GM19467 (cell line): ENCODE results near the gene TMEM181.
"Not testable (repeated sequence)": the region's sequence is repeated elsewhere in the genome, so short reads cannot be mapped to it uniquely, and the experiment has no call there.

ENCODE experiments used
- ATAC-seq: cut with Tn5 transposase; IDR thresholded peaks from one replicate; pipeline ENCODE4 v1.9.1; 2021; ENCODE audit warnings: mild to moderate bottlenecking, moderate library complexity; ENCODE audit not compliant: unreplicated experiment

Gene TMEM181

DNA sequence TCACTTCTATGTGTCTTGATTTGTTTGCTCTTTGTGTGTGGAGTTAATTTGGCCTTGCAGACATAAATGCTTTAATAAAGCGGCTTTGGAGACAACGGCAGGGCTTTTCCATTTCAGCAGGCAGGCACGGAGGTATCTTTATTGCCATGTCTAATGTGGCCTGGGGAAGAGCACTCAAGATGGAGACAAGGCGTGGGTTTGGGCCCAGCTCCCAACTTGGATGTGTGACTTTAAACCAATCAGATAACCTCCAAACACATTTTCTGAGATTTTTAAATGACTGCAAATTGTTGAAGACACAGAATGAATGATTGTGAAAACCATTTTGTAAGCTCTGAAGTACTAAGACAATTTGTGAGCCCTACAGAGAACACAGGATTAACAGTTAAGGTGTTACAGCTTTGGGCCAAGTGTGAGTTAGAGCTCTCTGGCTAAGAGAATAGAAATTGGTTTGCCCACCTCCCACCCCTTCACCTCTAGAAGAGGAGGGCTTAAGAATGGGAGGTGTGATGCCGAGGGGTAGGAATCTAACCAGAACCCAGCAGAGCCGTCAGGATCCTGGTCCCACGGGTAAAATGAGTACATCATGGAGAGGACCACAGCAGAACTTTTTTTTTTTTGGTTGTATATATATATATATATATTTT is 75.7 kb downstream of the TMEM181 start:
- ATAC-seq, result no peak

- ATAC-seq, result no peak
Measured at GRCh38 chr6:158636778-158637177, 76.9 kb downstream of the TMEM181 start.

DNA sequence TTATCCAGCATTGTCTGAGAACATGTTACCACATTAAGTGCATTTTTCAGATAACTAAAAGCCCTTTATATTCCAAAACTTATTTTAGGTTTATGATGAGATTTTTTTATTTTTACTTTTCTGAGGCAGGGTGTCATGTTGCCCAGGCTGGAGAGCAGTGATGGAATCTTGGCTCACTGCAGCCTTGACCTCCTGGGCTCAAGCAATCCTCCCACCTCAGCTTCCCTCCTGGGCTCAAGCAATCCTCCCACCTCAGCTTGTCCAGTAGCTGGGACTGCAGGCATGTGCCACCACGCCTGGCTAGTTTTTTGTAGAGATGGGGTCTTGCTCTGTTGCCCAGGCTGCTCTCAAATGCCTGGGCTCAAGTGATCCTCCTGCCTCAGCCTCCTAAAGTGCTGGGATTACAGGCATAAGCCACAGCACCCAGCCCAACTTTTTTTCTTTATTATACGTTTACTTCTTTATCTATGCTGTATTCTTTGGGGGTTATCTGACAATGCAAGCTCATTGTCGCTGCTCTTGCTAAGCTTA is 78.5 kb downstream of the TMEM181 start:
- ATAC-seq, result no peak

DNA sequence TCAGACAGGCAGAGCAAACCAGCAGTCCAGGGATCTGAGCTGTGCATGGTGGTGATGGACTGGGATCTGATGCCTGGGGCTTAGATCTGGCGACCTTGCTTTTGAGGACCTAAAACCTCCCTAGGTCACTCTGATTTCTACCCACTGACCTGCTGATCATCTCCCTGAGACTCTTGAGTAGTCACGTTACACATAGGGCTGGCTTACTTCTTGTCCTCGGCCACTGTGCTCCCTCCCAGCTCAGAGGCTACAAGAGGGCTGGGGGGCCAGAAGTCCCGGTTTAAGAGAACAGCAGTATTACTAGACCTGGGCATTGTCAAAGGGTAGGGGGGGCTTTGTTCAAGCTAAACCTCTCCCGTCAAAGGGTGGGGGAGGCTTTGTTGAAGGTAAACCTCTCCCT is 79.2 kb downstream of the TMEM181 start:
- ATAC-seq, result no peak

GRCh38 chr6:158640519-158640918 is 80.6 kb downstream of the TMEM181 start:
- no peak for ATAC-seq

DNA sequence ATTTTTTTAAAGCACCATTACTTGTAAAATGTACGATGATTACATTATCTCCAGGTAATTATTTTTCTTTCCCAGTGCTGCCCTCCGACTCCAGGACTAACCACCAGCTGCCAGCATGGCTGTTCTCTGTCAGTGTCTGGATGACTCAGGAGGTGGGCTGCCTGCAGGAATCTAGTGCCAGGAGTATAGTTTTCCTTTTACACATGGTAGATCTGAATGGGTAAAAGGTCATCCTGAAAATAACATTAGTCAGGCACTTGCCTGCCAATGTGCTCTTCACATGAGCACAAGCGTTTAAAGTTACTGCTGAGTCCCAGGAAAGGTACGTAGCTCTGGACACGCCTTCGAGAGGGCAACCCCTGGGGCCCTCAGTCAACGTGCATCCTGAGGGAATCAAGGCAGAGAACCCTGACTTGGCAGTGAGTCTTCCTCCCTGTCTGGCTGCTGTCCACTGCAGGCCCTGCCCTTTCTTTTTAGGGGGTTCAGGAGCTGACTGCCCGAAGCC is 82.3 kb downstream of the TMEM181 start:
- ATAC-seq, result no peak

GRCh38 chr6:158643836-158644230 is 83.9 kb downstream of the TMEM181 start:
- ATAC-seq, result no peak

- ATAC-seq, result peak; percentile 62
Measured at GRCh38 chr6:158644231-158645063, 84.6 kb downstream of the TMEM181 start, which contains the start of gene DYNLT1. DYNLT1 (minus strand) TSS chr6:158644743; CDS start chr6:158644708, 35 bp downstream.

DNA sequence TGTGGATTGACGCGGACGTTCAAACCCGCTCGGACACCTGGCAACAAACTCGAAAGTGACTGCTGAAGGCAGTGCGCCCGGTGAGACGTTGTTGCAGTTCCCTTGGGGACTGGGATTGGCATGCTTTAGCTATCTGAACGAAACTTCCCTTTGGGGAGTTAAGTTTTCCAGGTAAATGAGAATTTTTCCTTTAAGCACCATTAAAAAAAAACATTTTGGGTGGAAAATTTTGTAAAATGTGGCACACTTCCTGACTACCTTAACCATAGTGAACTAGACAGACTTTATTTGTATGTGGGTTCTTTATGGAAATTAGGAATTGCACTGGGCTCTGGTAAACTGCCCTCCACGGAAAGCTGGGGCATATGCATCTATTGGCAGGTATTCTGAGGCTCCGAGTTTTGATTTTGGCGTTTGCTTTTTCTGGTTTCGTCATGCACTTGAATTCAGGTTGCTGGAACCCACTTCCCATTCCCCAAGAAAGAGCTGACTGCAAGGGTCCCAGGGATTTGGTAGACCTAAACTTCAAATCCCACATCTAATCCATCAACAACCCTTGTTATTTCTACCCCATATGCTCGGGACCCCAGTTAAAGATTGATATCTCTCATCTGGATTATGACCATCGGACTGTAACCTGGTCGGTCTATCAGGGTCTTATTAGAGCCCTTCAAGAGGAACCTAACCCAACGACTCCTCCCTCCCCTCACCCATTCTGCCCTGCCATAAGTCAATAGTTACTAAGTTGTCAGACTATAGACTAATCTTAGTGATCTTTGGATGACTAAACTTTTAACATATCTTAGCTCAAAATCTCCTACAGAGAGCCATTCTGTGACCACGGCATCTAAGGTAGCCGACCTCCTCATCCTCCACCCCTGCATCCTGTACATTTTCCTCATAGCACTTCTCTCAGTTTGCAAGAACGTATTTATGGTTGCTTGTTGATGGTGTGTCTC is 85.5 kb downstream of the TMEM181 start:
- no peak for ATAC-seq

DNA sequence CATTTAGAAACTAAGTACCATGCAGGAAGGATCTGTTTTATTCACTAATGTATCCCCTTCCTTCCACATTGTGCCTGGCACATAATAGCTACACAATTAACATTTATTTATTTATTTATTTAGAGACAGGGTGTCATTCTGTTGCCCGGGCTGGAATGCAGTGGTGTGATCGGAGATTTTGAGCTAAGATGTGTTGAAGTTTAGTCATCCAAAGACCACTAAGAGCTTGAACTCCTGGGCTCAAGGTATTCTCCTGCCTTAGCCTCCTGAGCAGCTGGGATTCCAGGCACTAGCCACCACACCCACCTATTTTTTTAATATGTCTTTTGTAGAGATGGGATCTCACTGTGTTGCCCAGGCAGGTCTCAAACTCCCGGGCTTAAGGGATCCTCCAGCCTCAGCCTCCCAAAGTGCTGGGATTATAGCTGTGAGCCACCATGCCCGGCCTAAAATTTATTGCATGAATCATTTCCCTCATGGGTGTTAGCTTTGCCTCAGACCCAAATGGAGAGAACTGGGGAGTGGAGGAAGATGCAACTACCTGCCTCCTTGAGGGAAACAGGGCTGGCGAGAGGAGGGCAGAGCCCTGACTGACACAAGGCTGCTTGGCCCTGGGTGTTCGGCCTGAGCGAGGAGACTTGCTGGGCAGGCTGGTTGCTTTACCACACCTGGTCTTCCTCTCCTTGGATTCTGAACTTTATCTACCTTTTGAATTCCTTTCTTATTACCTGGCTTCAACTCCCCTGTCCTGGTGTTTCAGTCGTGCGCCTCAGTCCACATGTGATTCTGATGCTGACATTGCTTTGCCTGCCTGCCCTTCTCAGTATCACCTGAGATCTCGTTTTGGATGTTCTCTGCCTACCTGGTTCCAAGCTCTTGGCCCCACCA is 86.4 kb downstream of the TMEM181 start:
- no peak for ATAC-seq

DNA sequence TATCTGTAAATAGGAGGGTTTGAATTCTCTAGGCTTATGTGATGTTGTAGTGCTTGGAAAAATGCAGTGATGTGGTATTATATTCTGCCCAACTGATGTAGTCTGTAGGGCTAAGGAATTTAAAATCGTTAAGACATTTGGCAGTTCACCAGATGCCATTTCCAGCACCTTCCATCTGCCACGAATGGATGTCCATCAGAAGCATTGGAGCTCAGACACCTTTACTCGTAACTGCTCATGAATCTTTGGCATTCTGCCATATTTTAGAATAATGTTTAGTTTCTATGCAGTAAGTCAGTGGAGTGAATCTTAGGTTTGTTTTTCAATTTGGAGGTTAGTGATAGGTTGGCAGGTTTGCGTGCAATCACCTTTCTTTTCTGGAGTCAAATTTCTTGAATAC is 87.6 kb downstream of the TMEM181 start:
- no peak for ATAC-seq

GRCh38 chr6:158648682-158649131 is 88.8 kb downstream of the TMEM181 start:
- ATAC-seq, result no peak

GRCh38 chr6:158649289-158650143 is 89.6 kb downstream of the TMEM181 start, which contains the start of gene SYTL3:
SYTL3 (plus strand) TSS chr6:158650054; CDS start chr6:158663269, 13,215 bp downstream.
- peak; percentile 60 for ATAC-seq

GRCh38 chr6:158651981-158652737 is 92.3 kb downstream of the TMEM181 start:
- not testable (repeated sequence) for ATAC-seq

DNA sequence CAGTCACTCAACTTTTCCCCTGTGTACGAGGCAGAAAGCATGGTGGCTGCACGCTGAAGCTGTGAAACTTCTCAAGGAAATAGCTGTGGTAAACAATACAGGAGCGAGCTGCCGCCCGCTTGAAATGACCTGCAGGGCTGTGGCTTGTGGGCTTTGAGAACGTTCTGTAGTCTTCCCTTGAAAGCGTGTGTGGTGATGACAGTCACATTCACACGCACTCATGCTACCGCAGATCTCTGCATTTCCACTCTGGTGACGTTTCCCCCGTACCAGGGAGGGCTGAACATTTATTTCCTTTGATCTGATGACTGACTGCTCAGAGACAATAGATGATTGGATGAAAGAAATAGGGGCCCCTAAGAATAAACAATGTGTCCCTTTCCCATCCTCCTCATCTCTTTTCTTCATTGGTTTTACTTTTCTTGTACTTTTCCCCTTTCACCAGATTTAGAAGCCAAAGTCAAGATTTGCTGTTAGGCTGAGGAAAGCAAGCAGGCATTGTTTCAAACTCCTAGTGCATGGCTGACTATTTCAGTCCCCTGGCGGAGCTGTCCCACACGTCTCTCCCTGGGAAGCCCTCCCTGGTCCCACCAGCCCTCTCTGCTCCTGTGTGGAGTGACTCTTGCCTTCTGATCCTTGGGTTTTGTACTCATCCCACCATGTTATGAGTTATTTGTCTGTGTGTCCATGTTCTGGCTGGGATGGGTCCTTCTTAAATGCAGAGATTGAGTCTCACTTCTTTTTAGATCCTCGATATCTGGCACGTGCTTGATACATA is 93.9 kb downstream of the TMEM181 start:
- ATAC-seq, result peak; percentile 36

GRCh38 chr6:158654498-158654897 is 94.6 kb downstream of the TMEM181 start:
- ATAC-seq, result no peak

DNA sequence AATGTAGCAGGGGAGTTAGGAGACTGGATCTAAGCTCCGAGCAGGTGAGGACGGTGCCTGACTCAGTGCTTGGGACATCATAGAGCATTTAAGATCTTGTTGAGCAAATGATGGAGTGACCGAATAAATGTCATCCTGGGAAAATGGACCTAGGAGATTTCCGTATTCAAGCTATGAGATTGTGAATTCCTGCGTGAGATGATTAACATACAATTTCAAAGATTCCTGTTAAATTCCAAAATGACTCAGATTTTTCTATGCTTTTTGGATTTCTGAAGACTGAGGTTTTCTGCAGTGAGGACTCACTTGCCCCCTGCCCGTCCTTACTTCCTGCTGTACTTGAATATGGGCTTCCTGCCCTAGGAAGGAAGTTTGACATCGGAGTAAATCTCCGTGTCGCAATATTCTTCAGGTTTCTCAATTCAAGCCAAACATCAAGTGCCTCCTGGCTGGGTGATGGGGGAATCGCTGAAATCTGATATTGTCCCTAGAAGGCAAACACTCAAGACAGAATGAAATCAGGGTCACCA is 95.1 kb downstream of the TMEM181 start:
- ATAC-seq, result no peak
